ENCODE data around the gene ARPIN.
"Not testable (repeated sequence)": the region's sequence is repeated elsewhere in the genome, so short reads cannot be mapped to it uniquely, and the experiment has no call there.

The ARPIN gene

GRCh38 chr15:89912674-89913396 is at the start of gene ARPIN:
Gene ARPIN (minus strand): TSS chr15:89912952. CDS start chr15:89912835, 117 bp downstream.
- DNase-seq, result peak; percentile 5

- no peak for DNase-seq
Observed at GRCh38 chr15:89958107-89958805, 45.5 kb upstream of the ARPIN start.

- DNase-seq, result not testable (repeated sequence)
Observed at GRCh38 chr15:89955449-89955998, 42.8 kb upstream of the ARPIN start.

- no peak for DNase-seq
Observed at GRCh38 chr15:89954541-89954940, 41.8 kb upstream of the ARPIN start.

GRCh38 chr15:89948796-89949195 is 36.0 kb upstream of the ARPIN start:
- DNase-seq, result no peak

- DNase-seq, result no peak
Observed at GRCh38 chr15:89947385-89947784, 34.6 kb upstream of the ARPIN start.

GRCh38 chr15:89946681-89947299 is 34.0 kb upstream of the ARPIN start:
- DNase-seq, result no peak

GRCh38 chr15:89943721-89944120 is 31.0 kb upstream of the ARPIN start:
- DNase-seq, result not testable (repeated sequence)

- DNase-seq, result no peak
Observed at GRCh38 chr15:89939910-89940309, 27.2 kb upstream of the ARPIN start.

GRCh38 chr15:89939377-89939776 is 26.6 kb upstream of the ARPIN start:
- not testable (repeated sequence) for DNase-seq

- DNase-seq, result no peak
Observed at GRCh38 chr15:89937365-89938350, 24.9 kb upstream of the ARPIN start.

GRCh38 chr15:89936786-89937265 is 24.1 kb upstream of the ARPIN start:
- no peak for DNase-seq

GRCh38 chr15:89936051-89936785 is 23.5 kb upstream of the ARPIN start:
- no peak for DNase-seq

GRCh38 chr15:89932880-89933279 is 20.1 kb upstream of the ARPIN start:
- DNase-seq, result no peak

GRCh38 chr15:89928421-89928820 is 15.7 kb upstream of the ARPIN start:
- no peak for DNase-seq

GRCh38 chr15:89926158-89926557 is 13.4 kb upstream of the ARPIN start:
- no peak for DNase-seq

- no peak for DNase-seq
Observed at GRCh38 chr15:89917442-89918101, 4.8 kb upstream of the ARPIN start.

- no peak for DNase-seq
Observed at GRCh38 chr15:89916660-89917059, 3.9 kb upstream of the ARPIN start.

- peak; percentile 5 for DNase-seq
Observed at GRCh38 chr15:89912145-89912673, 543 bp downstream of the ARPIN start.

GRCh38 chr15:89910891-89911626 is 1.7 kb downstream of the ARPIN start:
- no peak for DNase-seq

Data from DMS79 (cell line).